OCI-LY7 (cell line): ENCODE measurements around the gene GGA3. TPM values are rescaled to one million over a fixed set of nuclear protein-coding genes. Genes with fewer than 3 reads are reported as not detected.
"Not testable (repeated sequence)": the region's sequence is repeated elsewhere in the genome, so short reads cannot be mapped to it uniquely, and the experiment has no call there.

ENCODE experiments used
- BruUV-seq: library from RNA; stranded (reverse); fragments of 400-500 nt; replicated peaks from 2 replicates; lab custom pipeline; 2021; lab: Mats Ljungman, UMichigan
- CTCF ChIA-PET: fragments of 300-600 bp; sonication (Branson Sonifier 250); formaldehyde crosslinking; loops from one replicate; lab custom pipeline; 2022; ENCODE audit warnings: antibody characterized with exemption; ENCODE audit not compliant: unreplicated experiment; lab: Charles Lee
- POLR2A ChIA-PET: fragments of 300-600 bp; sonication (Branson Sonifier 250); formaldehyde crosslinking; loops from one replicate; lab custom pipeline; 2022; ENCODE audit warnings: antibody characterized with exemption; lab: Charles Lee
- DNase-seq: peaks from one replicate; pipeline ENCODE4 v3.0.0-alpha.2; 2015; ENCODE audit warnings: low spot score
- H2AFZ ChIP-seq: fragments of 200-600 bp; sonication (generic), shearing (Covaris generic); 2 replicates; pipeline ENCODE4 v1.6.1; 2014; ENCODE audit warnings: mild to moderate bottlenecking, antibody characterized with exemption, low read length, moderate library complexity
- H3K27ac ChIP-seq: fragments of 200-600 bp; sonication (generic); 2 replicates; pipeline ENCODE4 v1.5.1; 2014; ENCODE audit warnings: mixed run types, low read depth, mild to moderate bottlenecking, moderate library complexity, low read length, inconsistent platforms; ENCODE audit not compliant: poor library complexity, severe bottlenecking
- H3K36me3 ChIP-seq: fragments of 200-600 bp; sonication (generic); 2 replicates; pipeline ENCODE4 v1.6.1; 2014; ENCODE audit warnings: mild to moderate bottlenecking, antibody characterized with exemption, low read length, moderate library complexity, mixed read lengths; ENCODE audit not compliant: insufficient read depth
- H3K4me1 ChIP-seq: fragments of 200-600 bp; sonication (generic); 2 replicates; pipeline ENCODE4 v1.5.1; 2014; ENCODE audit warnings: mild to moderate bottlenecking, low read length; ENCODE audit not compliant: insufficient read depth, poor library complexity, severe bottlenecking
- H3K4me2 ChIP-seq: fragments of 200-600 bp; sonication (generic); 2 replicates; pipeline ENCODE4 v1.6.1; 2014; ENCODE audit warnings: mild to moderate bottlenecking, low read length
- H3K4me3 ChIP-seq: fragments of 200-600 bp; sonication (generic); 2 replicates; pipeline ENCODE4 v1.5.1; 2014; ENCODE audit warnings: mild to moderate bottlenecking, low read depth, low read length; ENCODE audit not compliant: poor library complexity, severe bottlenecking
- H3K79me2 ChIP-seq: fragments of 200-600 bp; sonication (generic); 2 replicates; pipeline ENCODE4 v1.6.1; 2016; ENCODE audit warnings: low read depth, mild to moderate bottlenecking, low read length, moderate library complexity, mixed read lengths; ENCODE audit not compliant: insufficient read depth
- H3K9me2 ChIP-seq: fragments of 200-600 bp; sonication (generic); 2 replicates; pipeline ENCODE4 v1.6.1; 2016; ENCODE audit warnings: mild to moderate bottlenecking, low read length, mixed read lengths; ENCODE audit not compliant: insufficient read depth
- H3K9me3 ChIP-seq: fragments of 200-600 bp; sonication (generic); 2 replicates; pipeline ENCODE4 v1.6.1; 2014; ENCODE audit warnings: mild to moderate bottlenecking, mixed run types, low read length, mixed read lengths
- H4K20me1 ChIP-seq: fragments of 200-600 bp; sonication (generic); 2 replicates; pipeline ENCODE4 v1.6.1; 2014; ENCODE audit warnings: mild to moderate bottlenecking, antibody characterized with exemption, low read length, moderate library complexity, mixed read lengths; ENCODE audit not compliant: insufficient read depth
- EZH2phosphoT487 ChIP-seq: fragments of 200-600 bp; sonication (generic); IDR thresholded peaks from 2 replicates; pipeline ENCODE4 v1.6.1; 2018; ENCODE audit warnings: low read depth, borderline replicate concordance, mild to moderate bottlenecking, mixed run types, antibody characterized with exemption, low read length, moderate library complexity, mixed read lengths
- intact Hi-C: fragments of 100-400 bp; cut with micrococcal nuclease; formaldehyde crosslinking; loops from one replicate; pipeline ENCODE4 v1.10.0; 2022; ENCODE audit not compliant: unreplicated experiment
- total RNA-seq, 2 experiments: library from RNA; depleted of rRNA in 1 of 2; stranded (reverse); fragments of >200 nt in 1 of 2; shearing (Covaris generic) in 1 of 2; gene quantifications; 2 replicates each; pipeline ENCODE4 v1.2.3, GENCODE V29; 2014 to 2022
- TF ChIP-seq, protein P1 (sequence below): fragments of 200-600 bp; sonication (generic); conservative IDR thresholded peaks from 2 replicates; pipeline ENCODE4 v1.5.1; 2014; ENCODE audit warnings: mild to moderate bottlenecking, antibody characterized with exemption, low read length, moderate library complexity, mixed read lengths

The GGA3 gene
- total RNA-seq, 2 experiments from 2014 or later: 77.6 to 106 TPM

DNA sequence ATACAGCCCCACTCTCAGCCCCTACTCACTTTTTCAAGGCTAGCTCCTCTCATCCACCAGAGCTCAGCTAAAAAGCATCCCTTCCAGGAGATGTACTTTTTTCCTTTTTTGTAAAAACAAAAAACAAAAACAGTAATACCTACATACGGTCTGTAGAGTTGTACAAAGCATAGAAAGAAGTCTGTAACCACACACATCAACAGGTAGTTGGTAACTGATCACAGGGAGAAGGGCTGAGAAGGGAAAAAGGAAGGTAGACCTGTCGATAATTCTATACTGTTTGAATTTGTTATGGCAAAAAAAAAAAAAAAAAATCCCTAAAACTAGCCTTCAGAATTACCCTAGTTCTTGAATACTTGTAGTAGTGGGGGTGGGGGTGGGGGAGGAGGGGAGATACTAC, 27.0 kb upstream of the GGA3 start:
- peak overlapping the region; percentile 80 for H3K27ac ChIP-seq
- POLR2A ChIA-PET: interaction anchor here (0.6 to 6.2 kb wide), 15 partner anchors 8 to 228 kb away, joined by 3 to 91 read pairs (median 6); partner anchors contain the start of genes GRB2, MIF4GD and TSEN54
- peaks cover 43% of the 10 kb centered on the region for H3K4me1 ChIP-seq
- intact Hi-C loops: loop anchor here (2.0 to 5.0 kb wide), 2 partner anchors 58 to 229 kb away; partner anchors contain the start of genes CASKIN2 and TSEN54
- TF ChIP-seq EZH2phosphoT487: no peak
- no peaks in the 10 kb centered on the region for H3K9me2 ChIP-seq
- H3K79me2 ChIP-seq: peaks cover 43% of the 10 kb centered on the region
- DNase-seq: no peak
- H3K9me3 ChIP-seq: no peaks in the 10 kb centered on the region
- H3K36me3 ChIP-seq: peaks cover 49% of the 10 kb centered on the region
- no peak overlapping the region; the same call in 1 of the 2 replicates for H2AFZ ChIP-seq
- H4K20me1 ChIP-seq: peaks cover 12% of the 10 kb centered on the region; the same call in 1 of the 2 replicates
- no TSS peak for BruUV-seq
- H3K4me2 ChIP-seq: peak overlapping the region; percentile 100
- CTCF ChIA-PET: interaction anchor here (1.3 to 1.4 kb wide), 3 partner anchors 16 to 57 kb away, joined by 5 to 20 read pairs (median 7); no protein-coding TSS in a partner anchor
- peak overlapping the region; percentile 86 for H3K4me3 ChIP-seq

DNA sequence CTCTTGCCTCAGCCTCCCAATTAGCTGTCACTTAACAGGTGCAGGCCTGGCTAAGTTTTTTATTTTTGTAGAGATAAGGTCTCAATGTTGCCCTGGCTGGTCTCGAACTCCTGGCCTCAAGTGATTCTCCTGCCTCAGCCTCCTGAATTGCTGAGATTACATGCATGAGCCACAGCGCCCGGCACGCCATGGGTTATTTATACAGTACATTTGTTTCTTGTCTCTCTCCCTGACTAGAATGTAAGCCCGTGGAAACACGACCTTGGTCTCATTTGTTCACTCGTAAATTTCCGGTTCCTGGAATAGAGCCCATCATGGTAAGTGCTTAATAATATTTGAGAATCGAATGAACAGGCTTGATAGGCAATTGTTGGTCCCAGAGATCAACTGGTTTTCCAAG, 25.8 kb upstream of the GGA3 start:
- H3K4me2 ChIP-seq: peak overlapping the region; percentile 100
- TF ChIP-seq EZH2phosphoT487: no peak
- TF ChIP-seq, protein P1, sequence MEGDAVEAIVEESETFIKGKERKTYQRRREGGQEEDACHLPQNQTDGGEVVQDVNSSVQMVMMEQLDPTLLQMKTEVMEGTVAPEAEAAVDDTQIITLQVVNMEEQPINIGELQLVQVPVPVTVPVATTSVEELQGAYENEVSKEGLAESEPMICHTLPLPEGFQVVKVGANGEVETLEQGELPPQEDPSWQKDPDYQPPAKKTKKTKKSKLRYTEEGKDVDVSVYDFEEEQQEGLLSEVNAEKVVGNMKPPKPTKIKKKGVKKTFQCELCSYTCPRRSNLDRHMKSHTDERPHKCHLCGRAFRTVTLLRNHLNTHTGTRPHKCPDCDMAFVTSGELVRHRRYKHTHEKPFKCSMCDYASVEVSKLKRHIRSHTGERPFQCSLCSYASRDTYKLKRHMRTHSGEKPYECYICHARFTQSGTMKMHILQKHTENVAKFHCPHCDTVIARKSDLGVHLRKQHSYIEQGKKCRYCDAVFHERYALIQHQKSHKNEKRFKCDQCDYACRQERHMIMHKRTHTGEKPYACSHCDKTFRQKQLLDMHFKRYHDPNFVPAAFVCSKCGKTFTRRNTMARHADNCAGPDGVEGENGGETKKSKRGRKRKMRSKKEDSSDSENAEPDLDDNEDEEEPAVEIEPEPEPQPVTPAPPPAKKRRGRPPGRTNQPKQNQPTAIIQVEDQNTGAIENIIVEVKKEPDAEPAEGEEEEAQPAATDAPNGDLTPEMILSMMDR: no peak
- peaks cover 35% of the 10 kb centered on the region for H3K4me1 ChIP-seq
- no peak for DNase-seq
- peaks cover 44% of the 10 kb centered on the region for H3K79me2 ChIP-seq
- H3K4me3 ChIP-seq: peak overlapping the region; percentile 86
- peak overlapping the region; percentile 9 for H3K27ac ChIP-seq
- H3K9me2 ChIP-seq: no peaks in the 10 kb centered on the region
- ChIA-PET CTCF (no interaction called here), POLR2A (interaction anchor here (0.9 kb wide), 1 partner anchor 50 kb away, joined by 4 read pairs; no protein-coding TSS in a partner anchor)
- H2AFZ ChIP-seq: no peak overlapping the region
- H3K9me3 ChIP-seq: no peaks in the 10 kb centered on the region
- intact Hi-C loops: loop anchor here (5.0 kb wide), 1 partner anchor 230 kb away; the partner anchor contains the start of genes CASKIN2 and TSEN54
- no TSS peak for BruUV-seq
- H4K20me1 ChIP-seq: peaks cover 12% of the 10 kb centered on the region; the same call in 1 of the 2 replicates
- H3K36me3 ChIP-seq: peaks cover 56% of the 10 kb centered on the region

DNA sequence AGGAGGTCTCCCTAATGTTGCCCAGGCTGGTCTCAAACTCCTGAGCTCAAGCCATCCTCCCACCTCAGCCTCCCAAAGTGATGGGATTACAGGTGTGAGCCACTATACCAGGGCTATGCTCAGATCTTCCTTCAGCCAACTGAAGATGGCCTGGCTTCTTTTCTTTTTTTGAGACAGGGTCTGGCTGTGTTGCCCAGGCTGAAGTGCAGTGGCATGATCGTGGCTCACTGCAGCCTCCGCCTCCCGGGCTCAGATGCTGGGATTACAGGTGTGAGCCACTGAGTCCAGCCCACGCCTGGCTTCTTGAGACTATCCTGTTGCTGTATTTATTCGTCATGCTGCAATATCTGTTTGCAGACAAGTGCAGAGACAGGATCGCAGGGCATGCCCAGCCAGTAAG, 23.7 kb upstream of the GGA3 start:
- TF ChIP-seq EZH2phosphoT487: no peak
- TF ChIP-seq, protein P1: no peak
- no peak for DNase-seq
- intact Hi-C loops: loop anchor here (5.0 kb wide), 1 partner anchor 232 kb away; the partner anchor contains the start of genes CASKIN2 and TSEN54
- Histone ChIP-seq H3K4me3 (no peak overlapping the region), H2AFZ (no peak overlapping the region), H4K20me1 (peaks cover 12% of the 10 kb centered on the region; the same call in 1 of the 2 replicates), H3K79me2 (peaks cover 44% of the 10 kb centered on the region), H3K27ac (no peak overlapping the region), H3K36me3 (peaks cover 77% of the 10 kb centered on the region), H3K9me2 (no peaks in the 10 kb centered on the region), H3K9me3 (no peaks in the 10 kb centered on the region), H3K4me2 (no peak overlapping the region), H3K4me1 (peaks cover 16% of the 10 kb centered on the region)
- CTCF ChIA-PET: no interaction called here
- no TSS peak for BruUV-seq
- POLR2A ChIA-PET: interaction anchor here (0.7 to 1.3 kb wide), 3 partner anchors 11 to 379 kb away, joined by 3 to 7 read pairs (median 6); no protein-coding TSS in a partner anchor

DNA sequence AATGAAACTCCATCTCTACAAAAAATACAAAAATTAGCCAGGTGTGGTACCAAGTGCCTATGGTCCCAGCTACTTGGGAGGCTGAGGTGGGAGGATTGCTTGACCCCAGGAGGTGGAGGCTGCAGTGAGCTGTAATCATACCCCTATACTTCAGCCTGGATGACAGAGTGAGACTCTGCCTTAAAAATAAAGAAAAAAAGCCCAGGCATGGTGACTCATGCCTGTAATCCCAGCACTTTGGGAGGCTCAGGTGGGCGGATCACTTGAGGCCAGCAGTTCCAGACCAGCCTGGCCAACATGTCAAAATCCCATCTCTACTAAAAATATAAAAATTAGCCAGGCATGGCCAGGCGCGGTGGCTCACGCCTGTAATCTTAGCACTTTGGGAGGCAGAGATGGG, 18.8 kb upstream of the GGA3 start:
- H3K9me2 ChIP-seq, H3K27ac ChIP-seq, intact Hi-C loops, H3K79me2 ChIP-seq, DNase-seq, H4K20me1 ChIP-seq, H3K4me1 ChIP-seq, H3K9me3 ChIP-seq, H3K4me3 ChIP-seq, H3K4me2 ChIP-seq, BruUV-seq, H2AFZ ChIP-seq: not testable (repeated sequence)
- ChIA-PET CTCF (interaction anchor here (1.0 kb wide), 1 partner anchor 18 kb away, joined by 3 read pairs; the partner anchor contains the start of gene MRPS7), POLR2A (interaction anchor here (1.1 to 1.6 kb wide), 4 partner anchors 9 to 126 kb away, joined by 3 to 6 read pairs (median 4); partner anchors contain the start of gene SLC25A19)
- H3K36me3 ChIP-seq: peaks cover 90% of the 10 kb centered on the region
